ENCODE data around the gene CHKB.

DNA sequence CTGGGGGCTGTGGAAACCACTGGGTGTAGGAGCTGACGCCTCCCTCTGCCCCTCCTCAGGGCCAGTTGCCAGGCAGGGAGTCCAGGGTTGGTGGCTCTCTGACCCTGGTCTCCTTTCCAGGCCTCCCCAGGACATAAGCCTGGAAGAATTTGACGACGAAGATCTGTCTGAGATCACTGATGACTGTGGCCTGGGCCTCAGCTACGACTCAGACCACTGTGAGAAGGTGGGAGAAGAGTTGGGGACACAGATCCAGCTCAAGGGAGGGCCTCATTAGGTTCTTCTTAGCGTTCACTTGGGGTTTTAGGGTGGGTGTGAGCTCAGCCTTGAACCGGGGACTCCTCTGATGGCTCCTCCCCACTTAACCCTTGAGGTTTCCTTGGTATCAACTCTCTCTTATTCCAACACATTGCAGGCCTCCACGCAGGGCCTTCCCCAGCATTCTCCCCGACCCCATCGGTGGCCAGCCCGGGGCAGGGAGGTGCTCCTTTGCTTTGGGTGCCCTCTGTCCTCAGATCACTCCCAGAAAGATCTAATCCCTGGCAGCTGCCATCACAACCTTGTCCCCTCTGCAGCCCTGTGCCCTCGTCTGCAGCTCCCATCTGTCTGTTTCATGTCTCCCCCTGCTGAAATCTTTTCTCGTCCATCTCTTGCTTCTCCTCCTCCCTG is 19.2 kb upstream of the CHKB start:
- TF ChIP-seq CTCF (IDR thresholded peaks at IDR 0.05) = no peak
- TF ChIP-seq POLR2A (IDR thresholded peaks at IDR 0.05; ENCODE audit: low read depth) = no peak
- TF ChIP-seq POLR2AphosphoS5 (IDR thresholded peaks at IDR 0.05) = no peak
- no peak for TF ChIP-seq EP300 (IDR thresholded peaks at IDR 0.05)

Measured in esophagus muscularis mucosa (tissue), 4 donors.